NCI-H1436 treated with DMSO at 0.1 percent for 48 hours (cell line): ENCODE measurements around the gene TBC1D1.

Experiments used
- DNase-seq: peaks from one replicate; lab custom pipeline; 2025; lab: John Stamatoyannopoulos, UW

The TBC1D1 gene

GRCh38 chr4:38176165-38176564, 285.3 kb downstream of the TBC1D1 start:
- DNase-seq = no peak

- DNase-seq = no peak
These were observed 286.2 kb downstream of the TBC1D1 start for GRCh38 chr4:38177035-38177546.

- no peak for DNase-seq
These were observed 286.9 kb downstream of the TBC1D1 start for GRCh38 chr4:38177641-38178391.

GRCh38 chr4:38178392-38178995, 287.6 kb downstream of the TBC1D1 start:
- no peak for DNase-seq

- DNase-seq = no peak
These were observed 288.9 kb downstream of the TBC1D1 start for GRCh38 chr4:38179690-38180377.

GRCh38 chr4:38180456-38180855, 289.6 kb downstream of the TBC1D1 start:
- no peak for DNase-seq

- no peak for DNase-seq
These were observed 290.4 kb downstream of the TBC1D1 start for GRCh38 chr4:38181286-38181685.

- DNase-seq = no peak
These were observed 291.6 kb downstream of the TBC1D1 start for GRCh38 chr4:38182334-38182998.

- DNase-seq = no peak
These were observed 293.5 kb downstream of the TBC1D1 start for GRCh38 chr4:38184404-38184803.

GRCh38 chr4:38185406-38186144, 294.7 kb downstream of the TBC1D1 start:
- no peak for DNase-seq

GRCh38 chr4:38188136-38188535, 297.3 kb downstream of the TBC1D1 start:
- DNase-seq = no peak

GRCh38 chr4:38188631-38189101, 297.8 kb downstream of the TBC1D1 start:
- DNase-seq = no peak
